22Rv1 (cell line): Measurements from ENCODE around the gene CCDC194.

Experiments used
- CTCF ChIP-seq: fragments of 450-650 bp; IDR thresholded peaks from 2 replicates; pipeline ENCODE4 v1.5.1; 2017; ENCODE audit warnings: mild to moderate bottlenecking
- ZFX ChIP-seq: fragments of 450-650 bp; IDR thresholded peaks from 2 replicates; pipeline ENCODE4 v1.6.1; 2017; ENCODE audit warnings: antibody characterized with exemption, borderline replicate concordance

GRCh38 chr19:17411801-17412200 lies 17.8 kb upstream of the CCDC194 start:
- TF ChIP-seq CTCF: no peak
- no peak for TF ChIP-seq ZFX
